SH-SY5Y (cell line): ENCODE measurements around the gene PHKA2.

Experiments
- GATA2 ChIP-seq: IDR thresholded peaks from 2 replicates; pipeline ENCODE4 v1.6.1; 2011; ENCODE audit warnings: mild to moderate bottlenecking, low read depth, low read length
- GATA3 ChIP-seq: IDR thresholded peaks from 2 replicates; pipeline ENCODE4 v1.6.1; 2011; ENCODE audit warnings: low read depth, mild to moderate bottlenecking, low read length, moderate library complexity

DNA sequence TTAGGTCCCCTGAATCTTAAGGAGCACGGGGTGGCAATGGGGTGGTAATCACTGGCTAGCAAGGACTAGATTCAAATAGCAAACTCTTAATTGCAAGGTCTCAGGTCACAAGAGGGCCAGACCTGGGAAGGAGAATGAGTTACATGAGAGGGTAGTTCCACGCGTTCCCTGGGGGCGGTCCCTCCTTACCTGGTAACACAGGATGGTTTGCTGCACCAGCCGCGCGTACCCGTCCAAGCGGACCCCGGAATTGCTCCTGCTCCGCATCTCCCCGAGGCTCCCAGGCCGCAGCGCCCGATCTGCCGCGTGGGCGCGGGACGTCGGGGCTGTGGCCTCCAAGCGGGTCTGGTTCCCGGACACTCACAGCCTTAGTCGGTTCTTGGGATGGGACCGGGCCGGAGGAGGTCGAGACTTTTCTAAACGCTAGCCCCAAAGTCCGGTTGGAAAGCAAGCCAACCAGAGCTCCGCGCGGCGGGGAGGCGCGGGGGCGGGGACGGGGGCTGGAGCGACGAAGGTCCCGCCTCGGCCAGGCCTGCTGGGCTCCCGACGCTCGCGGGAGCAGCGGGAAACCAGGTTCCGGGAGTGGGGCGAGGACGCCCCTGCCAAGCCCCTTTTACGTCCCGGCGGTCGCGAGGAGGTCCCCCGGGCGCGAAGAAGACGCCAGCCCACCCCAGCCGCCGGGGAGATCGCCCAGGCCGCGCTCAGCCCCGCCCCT is at the start of gene PHKA2:
- TF ChIP-seq GATA2, result no peak
- no peak for TF ChIP-seq GATA3
